ENCODE data around the gene ZYG11B. TPM values are rescaled to one million over a fixed set of nuclear protein-coding genes. Genes with fewer than 3 reads are reported as not detected.

ZYG11B gene
- total RNA-seq, 3 donors from 2014 or later: 38.7 to 47.6 (median 47.4) TPM

DNA sequence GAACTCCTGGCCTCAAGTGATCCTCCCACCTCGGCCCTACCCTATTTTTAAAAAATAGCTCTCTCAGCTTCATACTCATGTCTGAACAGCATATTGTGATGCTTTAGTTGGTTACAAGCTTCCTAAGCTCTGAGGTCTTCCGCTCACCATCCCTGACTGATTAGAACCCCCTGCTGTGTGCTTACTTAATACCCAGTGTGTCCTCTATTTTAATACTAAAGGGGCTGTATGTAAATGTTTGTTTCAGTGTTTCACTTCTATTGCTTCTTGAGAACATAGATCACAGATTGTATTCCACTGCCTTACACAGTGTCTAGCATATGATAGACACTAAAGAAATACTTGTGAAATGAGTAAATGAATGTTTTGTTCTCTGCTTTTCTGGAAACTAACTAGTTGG lies 29.8 kb downstream of the ZYG11B start:
- no peaks in the 10 kb centered on the region for H3K4me1 ChIP-seq
- no peaks in the 10 kb centered on the region for H3K27me3 ChIP-seq
- intact Hi-C loops (cut with DNase I; ENCODE audit: low total_unique reads): no loop called here
- H3K9me3 ChIP-seq: no peaks in the 10 kb centered on the region
- no peak overlapping the region for H3K4me3 ChIP-seq
- H3K36me3 ChIP-seq: no peaks in the 10 kb centered on the region
- TF ChIP-seq POLR2A (IDR thresholded peaks at IDR 0.05) (no peak), POLR2AphosphoS5 (IDR thresholded peaks at IDR 0.05) (no peak)
- TF ChIP-seq, protein P1, sequence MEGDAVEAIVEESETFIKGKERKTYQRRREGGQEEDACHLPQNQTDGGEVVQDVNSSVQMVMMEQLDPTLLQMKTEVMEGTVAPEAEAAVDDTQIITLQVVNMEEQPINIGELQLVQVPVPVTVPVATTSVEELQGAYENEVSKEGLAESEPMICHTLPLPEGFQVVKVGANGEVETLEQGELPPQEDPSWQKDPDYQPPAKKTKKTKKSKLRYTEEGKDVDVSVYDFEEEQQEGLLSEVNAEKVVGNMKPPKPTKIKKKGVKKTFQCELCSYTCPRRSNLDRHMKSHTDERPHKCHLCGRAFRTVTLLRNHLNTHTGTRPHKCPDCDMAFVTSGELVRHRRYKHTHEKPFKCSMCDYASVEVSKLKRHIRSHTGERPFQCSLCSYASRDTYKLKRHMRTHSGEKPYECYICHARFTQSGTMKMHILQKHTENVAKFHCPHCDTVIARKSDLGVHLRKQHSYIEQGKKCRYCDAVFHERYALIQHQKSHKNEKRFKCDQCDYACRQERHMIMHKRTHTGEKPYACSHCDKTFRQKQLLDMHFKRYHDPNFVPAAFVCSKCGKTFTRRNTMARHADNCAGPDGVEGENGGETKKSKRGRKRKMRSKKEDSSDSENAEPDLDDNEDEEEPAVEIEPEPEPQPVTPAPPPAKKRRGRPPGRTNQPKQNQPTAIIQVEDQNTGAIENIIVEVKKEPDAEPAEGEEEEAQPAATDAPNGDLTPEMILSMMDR (IDR thresholded peaks at IDR 0.05): no peak
- H3K27ac ChIP-seq: no peak overlapping the region
- DNase-seq (ENCODE audit: low spot score in 2 of 2): no peak

DNA sequence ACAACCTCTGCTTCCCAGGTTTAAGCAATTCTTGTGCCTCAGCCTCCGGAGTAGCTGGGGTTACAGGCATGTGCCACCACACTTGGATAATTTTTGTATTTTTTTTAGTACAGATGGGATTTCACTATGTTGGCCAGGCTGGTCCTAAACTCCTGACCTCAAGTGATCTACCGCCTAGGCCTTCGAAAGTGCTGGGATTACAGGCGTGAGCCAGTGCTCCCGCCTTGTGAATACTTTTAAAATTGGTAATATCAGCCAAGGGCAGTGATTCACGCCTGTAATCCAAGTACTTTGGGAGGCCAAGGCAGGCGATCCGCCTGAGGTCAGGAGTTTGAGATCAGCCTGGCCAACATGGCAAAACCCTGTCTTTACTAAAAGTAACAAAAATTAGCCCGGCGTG lies 33.7 kb downstream of the ZYG11B start:
- intact Hi-C loops (cut with DNase I; ENCODE audit: low total_unique reads): no loop called here
- TF ChIP-seq POLR2A (IDR thresholded peaks at IDR 0.05): no peak
- no peak for TF ChIP-seq POLR2AphosphoS5 (IDR thresholded peaks at IDR 0.05)
- TF ChIP-seq, protein P1 (IDR thresholded peaks at IDR 0.05): no peak
- H3K27me3 ChIP-seq: no peaks in the 10 kb centered on the region
- H3K36me3 ChIP-seq: no peaks in the 10 kb centered on the region
- DNase-seq (ENCODE audit: low spot score in 2 of 2): no peak
- H3K4me3 ChIP-seq: no peak overlapping the region
- H3K4me1 ChIP-seq: no peaks in the 10 kb centered on the region
- no peak overlapping the region for H3K27ac ChIP-seq
- H3K9me3 ChIP-seq: no peaks in the 10 kb centered on the region

DNA sequence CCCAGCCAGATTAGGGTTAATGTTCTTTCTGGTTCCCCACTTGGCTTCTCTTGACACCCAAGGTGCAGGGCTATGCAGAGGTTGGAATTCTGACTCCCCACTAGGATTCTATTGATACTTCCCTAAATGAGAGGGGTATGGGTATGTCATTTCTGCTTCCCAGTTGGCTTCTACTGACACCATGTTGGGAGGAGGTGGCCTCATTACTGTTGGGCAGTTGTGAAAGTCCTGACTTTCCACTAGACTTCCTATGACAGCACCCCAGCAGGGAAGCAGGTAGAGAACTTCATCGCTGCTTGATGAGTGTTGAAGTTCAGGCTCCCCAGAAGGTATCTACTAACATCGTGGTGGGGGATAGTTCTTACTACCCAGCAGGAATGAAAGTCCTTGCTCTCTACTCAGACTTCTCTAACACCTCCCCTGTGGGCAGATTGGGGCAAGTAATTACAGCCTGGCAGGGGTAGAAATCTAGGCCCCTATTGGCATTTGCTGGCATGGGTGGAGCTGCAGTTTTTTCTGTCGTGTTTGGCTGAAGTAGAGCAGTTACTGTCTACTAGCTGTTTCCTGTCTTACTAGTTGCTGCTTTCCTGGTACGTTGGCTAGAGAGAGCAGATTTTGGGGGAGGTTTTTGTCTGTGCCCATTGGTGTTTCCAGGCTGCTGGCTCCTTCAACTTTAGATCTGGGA lies 41.5 kb downstream of the ZYG11B start:
- Histone ChIP-seq H3K27me3 (no peaks in the 10 kb centered on the region), H3K36me3 (no peaks in the 10 kb centered on the region), H3K27ac (no peak overlapping the region), H3K4me1 (no peaks in the 10 kb centered on the region), H3K9me3 (no peaks in the 10 kb centered on the region), H3K4me3 (no peak overlapping the region)
- DNase-seq (ENCODE audit: low spot score in 2 of 2): no peak
- TF ChIP-seq POLR2AphosphoS5 (IDR thresholded peaks at IDR 0.05) (no peak), POLR2A (IDR thresholded peaks at IDR 0.05) (no peak)
- TF ChIP-seq, protein P1 (IDR thresholded peaks at IDR 0.05): no peak
- intact Hi-C loops (cut with DNase I; ENCODE audit: low total_unique reads): loop anchor here (5.0 kb wide), 1 partner anchor 505 kb away; no protein-coding TSS in a partner anchor

DNA sequence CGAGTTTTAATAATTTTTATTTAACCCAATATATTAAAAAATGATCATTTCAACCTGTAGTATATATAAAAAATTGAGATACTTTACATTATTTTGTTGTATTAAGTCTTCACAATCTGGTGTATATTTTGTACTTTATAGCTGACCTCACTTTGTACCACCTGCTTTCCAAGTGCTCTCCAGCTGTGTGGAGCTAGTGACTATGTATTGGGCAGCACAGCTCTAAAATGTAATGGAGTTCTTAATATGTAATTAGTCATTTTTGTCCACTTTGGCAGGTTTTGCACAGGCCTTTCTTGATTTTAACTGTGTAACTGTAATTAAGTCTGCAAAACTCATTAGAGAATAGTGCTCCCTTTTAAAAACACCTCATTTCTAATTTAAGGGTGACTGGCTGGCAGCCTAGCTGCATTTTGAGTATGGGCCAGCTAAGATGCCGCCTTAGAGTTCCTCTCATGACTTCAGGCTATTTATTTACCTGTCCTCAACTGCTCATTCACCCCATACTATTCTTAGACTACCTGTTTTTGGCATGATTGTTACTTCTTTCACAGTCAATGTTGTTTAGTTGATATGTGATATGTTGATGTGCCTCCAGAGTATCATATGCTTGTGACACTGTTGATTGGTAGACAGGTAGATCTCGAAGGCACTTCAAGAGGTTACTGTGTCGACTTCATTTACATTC lies 43.2 kb downstream of the ZYG11B start:
- H3K4me3 ChIP-seq: no peak overlapping the region
- no peaks in the 10 kb centered on the region for H3K4me1 ChIP-seq
- intact Hi-C loops (cut with DNase I; ENCODE audit: low total_unique reads): loop anchor here (5.0 kb wide), 1 partner anchor 507 kb away; no protein-coding TSS in a partner anchor
- TF ChIP-seq POLR2AphosphoS5 (IDR thresholded peaks at IDR 0.05): no peak
- TF ChIP-seq, protein P1 (IDR thresholded peaks at IDR 0.05): no peak
- no peak for TF ChIP-seq POLR2A (IDR thresholded peaks at IDR 0.05)
- H3K9me3 ChIP-seq: no peaks in the 10 kb centered on the region
- no peak overlapping the region for H3K27ac ChIP-seq
- H3K36me3 ChIP-seq: no peaks in the 10 kb centered on the region
- no peaks in the 10 kb centered on the region for H3K27me3 ChIP-seq
- no peak for DNase-seq (ENCODE audit: low spot score in 2 of 2)

DNA sequence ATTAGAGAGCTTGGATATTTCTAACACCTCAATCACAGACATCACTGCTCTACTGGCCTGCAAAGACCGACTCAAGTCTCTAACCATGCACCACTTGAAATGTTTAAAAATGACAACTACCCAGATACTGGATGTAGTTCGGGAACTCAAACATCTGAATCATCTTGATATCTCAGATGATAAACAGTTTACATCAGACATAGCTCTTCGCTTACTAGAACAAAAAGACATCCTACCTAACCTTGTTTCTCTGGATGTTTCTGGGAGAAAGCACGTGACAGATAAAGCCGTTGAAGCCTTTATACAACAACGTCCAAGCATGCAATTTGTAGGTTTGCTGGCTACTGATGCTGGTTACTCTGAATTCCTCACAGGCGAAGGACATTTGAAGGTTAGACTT lies 45.1 kb downstream of the ZYG11B start:
- DNase-seq (ENCODE audit: low spot score in 2 of 2): no peak
- intact Hi-C loops (cut with DNase I; ENCODE audit: low total_unique reads): no loop called here
- no peak overlapping the region for H3K27ac ChIP-seq
- no peaks in the 10 kb centered on the region for H3K4me1 ChIP-seq
- TF ChIP-seq POLR2A (IDR thresholded peaks at IDR 0.05): no peak
- H3K36me3 ChIP-seq: no peaks in the 10 kb centered on the region
- H3K9me3 ChIP-seq: no peaks in the 10 kb centered on the region
- H3K27me3 ChIP-seq: no peaks in the 10 kb centered on the region
- H3K4me3 ChIP-seq: no peak overlapping the region

All from breast epithelium (tissue), 4 donors.